HepG2 (cell line): ENCODE measurements around the gene UTS2R. TPM values are rescaled to one million over a fixed set of nuclear protein-coding genes. Genes with fewer than 3 reads are reported as not detected.

Source experiments
- CAMTA2 ChIP-seq: sonication (generic); formaldehyde crosslinking; IDR thresholded peaks from 2 replicates; pipeline ENCODE4 v1.4.0; 2020; ENCODE audit warnings: mild to moderate bottlenecking, missing genetic modification reagents, borderline replicate concordance
- CBFB ChIP-seq: sonication (generic); formaldehyde crosslinking; IDR thresholded peaks from 2 replicates; pipeline ENCODE4 v1.4.0; 2020; ENCODE audit warnings: missing genetic modification reagents
- CCDC6 ChIP-seq: sonication (generic); formaldehyde crosslinking; IDR thresholded peaks from 2 replicates; pipeline ENCODE4 v1.8.1; 2022; ENCODE audit warnings: mild to moderate bottlenecking, missing genetic modification reagents, moderate library complexity
- CREBL2 ChIP-seq: sonication (generic); formaldehyde crosslinking; IDR thresholded peaks from 2 replicates; pipeline ENCODE4 v1.8.1; 2023; ENCODE audit warnings: missing genetic modification reagents, mild to moderate bottlenecking, borderline replicate concordance
- DMTF1 ChIP-seq: sonication (generic); formaldehyde crosslinking; IDR thresholded peaks from 2 replicates; pipeline ENCODE4 v1.4.0; 2020; ENCODE audit warnings: mild to moderate bottlenecking, missing genetic modification reagents
- MNT ChIP-seq: fragments of 450-650 bp; IDR thresholded peaks from 2 replicates; pipeline ENCODE4 v1.6.1; 2016
- MXD3 ChIP-seq: IDR thresholded peaks from 2 replicates; pipeline ENCODE4 v1.6.1; 2016; ENCODE audit warnings: mild to moderate bottlenecking, missing biosample characterization, missing genetic modification reagents
- MYC ChIP-seq: sonication (generic); formaldehyde crosslinking; IDR thresholded peaks from 2 replicates; pipeline ENCODE4 v1.9.0; 2021; ENCODE audit warnings: missing genetic modification reagents, borderline replicate concordance
- NAIF1 ChIP-seq: sonication (generic); formaldehyde crosslinking; IDR thresholded peaks from 2 replicates; pipeline ENCODE4 v1.5.0; 2020; ENCODE audit warnings: mild to moderate bottlenecking, missing genetic modification reagents, borderline replicate concordance
- SMAD1 ChIP-seq: sonication (generic); formaldehyde crosslinking; IDR thresholded peaks from 2 replicates; pipeline ENCODE4 v1.4.0; 2020; ENCODE audit warnings: missing genetic modification reagents, low read depth, mild to moderate bottlenecking, borderline replicate concordance
- SRY ChIP-seq: sonication (generic); formaldehyde crosslinking; IDR thresholded peaks from 2 replicates; pipeline ENCODE4 v1.8.0; 2022; ENCODE audit warnings: mild to moderate bottlenecking, missing genetic modification reagents
- TFDP1 ChIP-seq: IDR thresholded peaks from 2 replicates; pipeline ENCODE4 v1.6.1; 2016; ENCODE audit warnings: missing compliant biosample characterization, missing genetic modification reagents, borderline replicate concordance
- ZBTB7A ChIP-seq: sonication (generic); formaldehyde crosslinking; IDR thresholded peaks from 2 replicates; pipeline ENCODE4 v1.8.0; 2022; ENCODE audit warnings: mild to moderate bottlenecking, missing genetic modification reagents
- ZFP37 ChIP-seq: sonication (generic); formaldehyde crosslinking; IDR thresholded peaks from 2 replicates; pipeline ENCODE4 v1.4.0; 2020; ENCODE audit warnings: missing genetic modification reagents, borderline replicate concordance
- ZFX ChIP-seq: sonication (generic); formaldehyde crosslinking; IDR thresholded peaks from 2 replicates; pipeline ENCODE4 v1.4.0; 2020; ENCODE audit warnings: mild to moderate bottlenecking, low read depth, missing genetic modification reagents, moderate library complexity
- ZKSCAN1 ChIP-seq: fragments of 150-350 bp; IDR thresholded peaks from 2 replicates; pipeline ENCODE4 v1.6.1; 2014; ENCODE audit warnings: low read length
- ZMAT3 ChIP-seq: sonication (generic); formaldehyde crosslinking; conservative IDR thresholded peaks from 2 replicates; pipeline ENCODE4 v1.7.0; 2021; ENCODE audit warnings: missing genetic modification reagents
- ZMYM2 ChIP-seq: sonication (generic); formaldehyde crosslinking; IDR thresholded peaks from 2 replicates; pipeline ENCODE4 v1.8.0; 2022; ENCODE audit warnings: mild to moderate bottlenecking, missing genetic modification reagents
- ZNF207 ChIP-seq: fragments of 450-650 bp; IDR thresholded peaks from 2 replicates; pipeline ENCODE4 v1.6.1; 2016; ENCODE audit warnings: antibody characterized with exemption, borderline replicate concordance
- ZNF333 ChIP-seq: sonication (generic); formaldehyde crosslinking; IDR thresholded peaks from 2 replicates; pipeline ENCODE4 v1.4.0; 2020; ENCODE audit warnings: mild to moderate bottlenecking, missing genetic modification reagents, borderline replicate concordance
- ZNF788 ChIP-seq: sonication (generic); formaldehyde crosslinking; IDR thresholded peaks from 2 replicates; pipeline ENCODE4 v1.5.0; 2020; ENCODE audit warnings: mild to moderate bottlenecking, missing genetic modification reagents, borderline replicate concordance
- ZNF841 ChIP-seq: sonication (generic); formaldehyde crosslinking; IDR thresholded peaks from 2 replicates; pipeline ENCODE4 v1.8.1; 2023; ENCODE audit warnings: missing genetic modification reagents, borderline replicate concordance
- ZZZ3 ChIP-seq: sonication (generic); formaldehyde crosslinking; IDR thresholded peaks from 2 replicates; pipeline ENCODE4 v1.4.0; 2020; ENCODE audit warnings: missing genetic modification reagents, mild to moderate bottlenecking, borderline replicate concordance
- polyA plus RNA-seq, 8 experiments: library from polyadenylated mRNA; depleted of rRNA in 3 of 8; stranded (reverse) in 7 of 8; unstranded in 1 of 8; fragments of >200 nt; fragmentation: Illumina TruSeq in 4 of 8; extraction: Trizol in 4 of 8; gene quantifications; 2 replicates each; pipeline versions ENCODE4 v1.2.1 to v1.2.3, GENCODE V29; 2011 to 2016; ENCODE audit warnings: low read depth in 4 of 8, missing spikeins in 1 of 8, mixed read lengths in 1 of 8; ENCODE audit not compliant: insufficient read depth in 1 of 8
- total RNA-seq, 5 experiments: library from RNA; depleted of rRNA; stranded (reverse); fragments of >200 nt; fragmentation: Illumina TruSeq; extraction: Trizol; gene quantifications; 2 replicates each; pipeline ENCODE4 v1.2.3, GENCODE V29; 2016; ENCODE audit warnings: low read depth in 1 of 5

The UTS2R gene
- total and polyA plus RNA-seq, 2 of the 13 experiments (the other 11 are each of a cell fraction or from before 2014, with no cell fraction given) = 0.13 to 0.15 TPM

GRCh38 chr17:82328141-82328993 lies 43.2 kb upstream of the UTS2R start (continued):
- no peak for TF ChIP-seq SMAD1 (CRISPR knock-in tag)
- no peak for TF ChIP-seq ZNF841 (CRISPR knock-in tag)
- TF ChIP-seq ZMAT3 (CRISPR knock-in tag) = peak; percentile 98
- TF ChIP-seq MNT = peak; percentile 88
- TF ChIP-seq ZBTB7A (CRISPR knock-in tag) = peak; percentile 94
- TF ChIP-seq ZFX (CRISPR knock-in tag) = peak; percentile 94
- TF ChIP-seq DMTF1 (CRISPR knock-in tag) = no peak
- TF ChIP-seq ZFP37 (CRISPR knock-in tag) = peak; percentile 93
- TF ChIP-seq MYC (CRISPR knock-in tag) = peak; percentile 95
- TF ChIP-seq ZNF333 (CRISPR knock-in tag) = peak; percentile 84; the same call in 1 of the 2 replicates
- TF ChIP-seq ZMYM2 = peak; percentile 96
- no peak for TF ChIP-seq CREBL2 (CRISPR knock-in tag)
- TF ChIP-seq MXD3 (CRISPR knock-in tag) = peak; percentile 70; the same call in 1 of the 2 replicates
- TF ChIP-seq CAMTA2 = no peak
- no peak for TF ChIP-seq NAIF1 (CRISPR knock-in tag)
- no peak for TF ChIP-seq CBFB (CRISPR knock-in tag)
- peak; percentile 89 for TF ChIP-seq ZNF788 (CRISPR knock-in tag)
- TF ChIP-seq SRY = peak; percentile 96; the same call in 1 of the 2 replicates
- no peak; the same call in 1 of the 2 replicates for TF ChIP-seq ZKSCAN1
- peak; percentile 83; the same call in 1 of the 2 replicates for TF ChIP-seq TFDP1 (CRISPR knock-in tag)
- peak; percentile 95 for TF ChIP-seq ZZZ3 (CRISPR knock-in tag)
- TF ChIP-seq ZNF207 = no peak
- TF ChIP-seq CCDC6 (CRISPR knock-in tag) = peak; percentile 38; the same call in 1 of the 2 replicates
